NCI-H1417 treated with DMSO at 0.1 percent for 48 hours (cell line): ENCODE data around the gene LEO1.

Experiments
- DNase-seq: peaks from one replicate; lab custom pipeline; 2025; lab: John Stamatoyannopoulos, UW

Gene LEO1

GRCh38 chr15:51931016-51931415 is 40.6 kb downstream of the LEO1 start:
- no peak for DNase-seq

- DNase-seq, result no peak
These were observed 44.8 kb downstream of the LEO1 start for GRCh38 chr15:51926809-51927208.

GRCh38 chr15:51924156-51925068 is 47.2 kb downstream of the LEO1 start:
- no peak for DNase-seq

- no peak for DNase-seq
These were observed 54.1 kb downstream of the LEO1 start for GRCh38 chr15:51917493-51917892.

GRCh38 chr15:51912528-51912927 is 59.0 kb downstream of the LEO1 start:
- DNase-seq, result no peak

- DNase-seq, result no peak
These were observed 62.0 kb downstream of the LEO1 start for GRCh38 chr15:51909584-51909983.

- no peak for DNase-seq
These were observed 63.3 kb downstream of the LEO1 start for GRCh38 chr15:51908316-51908715.

- DNase-seq, result no peak
These were observed 64.3 kb downstream of the LEO1 start for GRCh38 chr15:51907136-51907862.

GRCh38 chr15:51904931-51905330 is 66.6 kb downstream of the LEO1 start:
- DNase-seq, result no peak

- no peak for DNase-seq
These were observed 67.2 kb downstream of the LEO1 start for GRCh38 chr15:51904421-51904820.

- DNase-seq, result no peak
These were observed 82.1 kb downstream of the LEO1 start for GRCh38 chr15:51889486-51889885.

GRCh38 chr15:51888593-51889195 is 82.9 kb downstream of the LEO1 start:
- no peak for DNase-seq
